Prostate gland (tissue), 2 donors: ENCODE data around the gene LBHD2. TPM values are rescaled to one million over a fixed set of nuclear protein-coding genes. Genes with fewer than 3 reads are reported as not detected.

Experiments used
- DNase-seq: peaks from one replicate; pipeline ENCODE4 v3.0.0-alpha.2; 2019; ENCODE audit warnings: low spot score
- H3K27ac ChIP-seq, 2 donors: fragments of 200-600 bp; sonication (generic); 2 replicates each; pipeline ENCODE4 v1.5.1; 2017 to 2019
- H3K27me3 ChIP-seq: fragments of 200-600 bp; sonication (generic); replicated peaks from 2 replicates; pipeline ENCODE4 v1.5.1; 2019; ENCODE audit not compliant: insufficient read depth
- H3K36me3 ChIP-seq, 2 donors: fragments of 200-600 bp; sonication (generic); 1 replicate in 1 of 2; 2 replicates in 1 of 2; pipeline versions ENCODE4 v1.5.1 to v1.8.1; 2017 to 2019
- H3K4me1 ChIP-seq: fragments of 200-600 bp; sonication (generic); replicated peaks from 2 replicates; pipeline ENCODE4 v1.5.1; 2019
- H3K4me3 ChIP-seq, 2 donors: fragments of 200-600 bp; sonication (generic); 2 replicates each; pipeline ENCODE4 v1.5.1; 2017 to 2019
- H3K9me3 ChIP-seq: fragments of 200-600 bp; sonication (generic); 2 replicates; pipeline ENCODE4 v1.5.1; 2017
- POLR2A ChIP-seq: fragments of 450-650 bp; IDR thresholded peaks from one replicate; pipeline ENCODE4 v1.6.1; 2016; ENCODE audit warnings: antibody characterized with exemption, mild to moderate bottlenecking
- POLR2AphosphoS5 ChIP-seq: sonication (generic); formaldehyde crosslinking; IDR thresholded peaks from one replicate; pipeline ENCODE4 v1.6.1; 2017; ENCODE audit warnings: antibody characterized with exemption
- WGBS: methylation state at CpG from one replicate; pipeline ENCODE4 v1.1.5; 2018; 5-methylcytosine and 5-hydroxymethylcytosine counted together
- intact Hi-C: fragments of 100-400 bp; cut with DNase I; formaldehyde crosslinking; loops from one replicate; pipeline ENCODE4 v1.14.2; 2022
- total RNA-seq, 2 donors: library from RNA; depleted of rRNA; stranded (reverse); fragments of >200 nt; gene quantifications; one replicate each; pipeline ENCODE4 v1.1.0, GENCODE V29; 2016
- TF ChIP-seq, protein P1 (sequence below), 4 experiments: fragments of 200-600 bp in 2 of 4; fragments of 450-650 bp in 2 of 4; sonication (generic) in 2 of 4; IDR thresholded peaks; 1 replicate in 3 of 4; 2 replicates in 1 of 4; pipeline ENCODE4 v1.5.1; 2016 to 2019; ENCODE audit warnings: antibody characterized with exemption in 4 of 4, mild to moderate bottlenecking in 2 of 4, moderate library complexity in 2 of 4

LBHD2 gene
- total RNA-seq, 2 donors from 2014 or later, result 3.3 TPM; not detected in 1

DNA sequence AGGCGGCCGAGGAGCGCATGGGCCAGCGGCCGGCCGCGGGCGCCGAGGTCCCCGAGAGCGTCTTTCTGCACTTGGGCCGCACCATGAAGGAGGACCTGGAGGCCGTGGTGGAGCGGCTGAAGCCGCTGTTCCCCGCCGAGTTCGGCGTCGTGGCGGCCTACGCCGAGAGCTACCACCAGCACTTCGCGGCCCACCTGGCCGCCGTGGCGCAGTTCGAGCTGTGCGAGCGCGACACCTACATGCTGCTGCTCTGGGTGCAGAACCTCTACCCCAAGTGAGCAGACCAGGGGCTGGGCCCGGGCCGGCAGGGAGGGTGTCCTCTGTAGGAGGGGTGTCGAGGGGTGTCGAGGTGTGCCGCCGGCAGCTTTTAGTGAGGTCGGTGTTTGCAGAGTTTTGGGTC, 43.3 kb downstream of the LBHD2 start:
- TF ChIP-seq, protein P1, sequence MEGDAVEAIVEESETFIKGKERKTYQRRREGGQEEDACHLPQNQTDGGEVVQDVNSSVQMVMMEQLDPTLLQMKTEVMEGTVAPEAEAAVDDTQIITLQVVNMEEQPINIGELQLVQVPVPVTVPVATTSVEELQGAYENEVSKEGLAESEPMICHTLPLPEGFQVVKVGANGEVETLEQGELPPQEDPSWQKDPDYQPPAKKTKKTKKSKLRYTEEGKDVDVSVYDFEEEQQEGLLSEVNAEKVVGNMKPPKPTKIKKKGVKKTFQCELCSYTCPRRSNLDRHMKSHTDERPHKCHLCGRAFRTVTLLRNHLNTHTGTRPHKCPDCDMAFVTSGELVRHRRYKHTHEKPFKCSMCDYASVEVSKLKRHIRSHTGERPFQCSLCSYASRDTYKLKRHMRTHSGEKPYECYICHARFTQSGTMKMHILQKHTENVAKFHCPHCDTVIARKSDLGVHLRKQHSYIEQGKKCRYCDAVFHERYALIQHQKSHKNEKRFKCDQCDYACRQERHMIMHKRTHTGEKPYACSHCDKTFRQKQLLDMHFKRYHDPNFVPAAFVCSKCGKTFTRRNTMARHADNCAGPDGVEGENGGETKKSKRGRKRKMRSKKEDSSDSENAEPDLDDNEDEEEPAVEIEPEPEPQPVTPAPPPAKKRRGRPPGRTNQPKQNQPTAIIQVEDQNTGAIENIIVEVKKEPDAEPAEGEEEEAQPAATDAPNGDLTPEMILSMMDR (IDR thresholded peaks at IDR 0.05), result no peak
- no peak for TF ChIP-seq POLR2A
- no peak for TF ChIP-seq POLR2AphosphoS5
- H3K27ac ChIP-seq, result no peak overlapping the region
- H3K4me3 ChIP-seq, result no peak overlapping the region
- no peaks in the 10 kb centered on the region for H3K9me3 ChIP-seq
- H3K4me1 ChIP-seq, result peaks cover 15% of the 10 kb centered on the region
- H3K36me3 ChIP-seq, result no peaks in the 10 kb centered on the region
- 64% methylated on average over 19 of the region's 39 CpGs for WGBS
- no peak for DNase-seq
- no peaks in the 10 kb centered on the region for H3K27me3 ChIP-seq
- intact Hi-C loops, result no loop called here

- no peak for DNase-seq
- Histone ChIP-seq H3K36me3 (no peaks in the 10 kb centered on the region), H3K27ac (no peak overlapping the region), H3K9me3 (no peaks in the 10 kb centered on the region), H3K4me1 (peaks cover 9% of the 10 kb centered on the region), H3K4me3 (no peak overlapping the region), H3K27me3 (no peaks in the 10 kb centered on the region)
- intact Hi-C loops, result no loop called here
- WGBS, result 90% methylated on average over 16 of the region's 16 CpGs
- TF ChIP-seq POLR2AphosphoS5, result no peak
- TF ChIP-seq POLR2A, result no peak
Observed at GRCh38 chr14:103127861-103128598, 44.0 kb downstream of the LBHD2 start.

- TF ChIP-seq POLR2A (no peak), POLR2AphosphoS5 (no peak)
- TF ChIP-seq, protein P1 (IDR thresholded peaks at IDR 0.05), result no peak
- peaks cover 4% of the 10 kb centered on the region for H3K4me1 ChIP-seq
- H3K4me3 ChIP-seq, result no peak overlapping the region
- no peak for DNase-seq
- no peaks in the 10 kb centered on the region for H3K9me3 ChIP-seq
- WGBS, result 63% methylated on average over 13 of the region's 13 CpGs
- no peak overlapping the region for H3K27ac ChIP-seq
- H3K36me3 ChIP-seq, result no peaks in the 10 kb centered on the region
- intact Hi-C loops, result no loop called here
- H3K27me3 ChIP-seq, result no peaks in the 10 kb centered on the region
Observed at GRCh38 chr14:103128631-103129300, 44.8 kb downstream of the LBHD2 start.

DNA sequence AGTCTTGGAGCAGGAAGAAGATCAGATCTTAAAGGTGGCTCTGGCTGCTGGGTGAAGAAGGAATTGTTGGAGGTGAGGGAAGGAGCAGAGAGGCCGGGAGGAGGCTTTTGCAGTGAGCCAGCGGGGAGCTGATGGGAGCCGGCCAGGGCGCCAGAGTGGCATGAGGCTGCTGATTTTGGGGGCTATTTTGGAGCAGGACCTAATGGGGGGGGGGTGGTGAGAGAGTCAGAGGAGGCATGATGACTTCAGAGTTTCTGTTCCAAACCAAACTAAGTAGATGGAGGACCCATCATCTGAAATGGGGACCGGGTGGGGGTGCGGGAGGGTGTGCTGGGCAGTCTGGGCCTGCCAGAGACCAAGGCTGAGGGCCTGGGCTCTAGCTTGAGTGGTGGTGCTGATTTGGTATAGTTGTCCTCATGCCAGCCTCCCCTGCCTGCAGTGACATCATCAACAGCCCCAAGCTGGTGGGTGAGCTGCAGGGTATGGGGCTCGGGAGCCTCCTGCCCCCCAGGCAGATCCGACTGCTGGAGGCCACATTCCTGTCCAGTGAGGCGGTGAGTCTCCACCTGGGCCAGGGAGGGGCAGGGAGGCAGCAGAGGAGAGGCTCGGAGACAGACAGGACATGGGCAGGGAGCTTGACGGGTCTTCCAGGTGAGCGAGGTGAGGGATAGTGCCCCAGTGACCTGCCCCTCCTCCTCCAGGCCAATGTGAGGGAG, 45.4 kb downstream of the LBHD2 start:
- no peaks in the 10 kb centered on the region for H3K27me3 ChIP-seq
- peaks cover 4% of the 10 kb centered on the region for H3K4me1 ChIP-seq
- intact Hi-C loops, result no loop called here
- H3K27ac ChIP-seq, result no peak overlapping the region
- no peaks in the 10 kb centered on the region for H3K36me3 ChIP-seq
- H3K9me3 ChIP-seq, result no peaks in the 10 kb centered on the region
- no peak overlapping the region for H3K4me3 ChIP-seq
- 72% methylated on average over 12 of the region's 12 CpGs for WGBS
- TF ChIP-seq POLR2A, result no peak
- TF ChIP-seq, protein P1 (IDR thresholded peaks at IDR 0.05), result no peak
- TF ChIP-seq POLR2AphosphoS5, result no peak
- DNase-seq, result no peak

DNA sequence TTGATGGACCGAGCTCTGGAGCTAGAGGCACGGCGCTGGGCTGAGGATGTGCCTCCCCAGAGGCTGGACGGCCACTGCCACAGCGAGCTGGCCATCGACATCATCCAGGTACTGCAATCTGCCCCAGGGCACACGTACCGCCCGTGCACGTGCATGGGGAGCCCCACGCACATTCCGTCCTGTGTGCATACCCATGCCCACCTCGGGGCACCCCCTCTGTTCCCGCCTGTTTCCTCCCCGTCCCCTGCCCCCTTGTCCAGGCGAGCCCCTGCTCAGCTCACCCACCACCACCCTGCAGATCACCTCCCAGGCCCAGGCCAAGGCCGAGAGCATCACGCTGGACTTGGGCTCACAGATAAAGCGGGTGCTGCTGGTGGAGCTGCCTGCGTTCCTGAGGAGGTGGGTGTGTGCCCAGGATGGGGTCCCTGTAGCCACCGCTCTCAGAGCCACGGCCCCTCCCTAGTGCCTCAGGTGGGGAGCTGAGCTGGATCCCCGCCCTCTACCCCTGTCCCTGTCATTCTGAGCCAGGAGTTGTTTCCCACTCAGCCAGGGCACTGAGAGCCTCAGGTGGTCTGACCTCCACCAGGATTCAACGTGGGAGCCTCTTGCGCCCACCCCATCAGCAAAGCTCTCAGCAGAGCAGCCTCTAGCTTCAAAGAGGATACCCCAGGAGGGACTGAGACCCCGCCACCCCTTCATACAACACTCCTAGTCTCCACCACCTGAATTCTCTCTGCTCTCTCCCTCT, 46.2 kb downstream of the LBHD2 start:
- intact Hi-C loops, result no loop called here
- no peaks in the 10 kb centered on the region for H3K36me3 ChIP-seq
- H3K9me3 ChIP-seq, result no peaks in the 10 kb centered on the region
- no peaks in the 10 kb centered on the region for H3K27me3 ChIP-seq
- peak overlapping the region; percentile 42 to 74 for H3K27ac ChIP-seq
- no peak overlapping the region for H3K4me3 ChIP-seq
- WGBS, result 85% methylated on average over 26 of the region's 26 CpGs
- peaks cover 4% of the 10 kb centered on the region for H3K4me1 ChIP-seq
- TF ChIP-seq, protein P1 (IDR thresholded peaks at IDR 0.05), result no peak
- TF ChIP-seq POLR2AphosphoS5 (no peak), POLR2A (no peak)
- DNase-seq, result no peak
